CD4-positive, CD25-positive, alpha-beta regulatory T cell (primary cell): ENCODE results near the gene TBKBP1. TPM values are rescaled to one million over a fixed set of nuclear protein-coding genes. Genes with fewer than 3 reads are reported as not detected.

Experiments
- ATAC-seq, 2 donors: fragments of 150-1000 bp; cut with Tn5 transposase; one replicate each; pipeline ENCODE4 v1.10.0; 2021; ENCODE audit warnings: low read depth in 2 of 2, moderate number of reproducible peaks in 2 of 2, moderate library complexity in 1 of 2
- DNase-seq, 3 donors: peaks; one replicate each; pipeline versions ENCODE4 v3.0.0 to v3.0.0-alpha.2; 2012 to 2022; ENCODE audit warnings: mixed read lengths in 1 of 3
- H3K27ac ChIP-seq: one replicate; pipeline ENCODE4 v1.7.0; 2013; ENCODE audit warnings: mild to moderate bottlenecking, low read length; ENCODE audit not compliant: insufficient read depth, poor library complexity, severe bottlenecking
- H3K27me3 ChIP-seq: one replicate; pipeline ENCODE4 v1.7.0; 2013; ENCODE audit warnings: low read length; ENCODE audit not compliant: control insufficient read depth, insufficient read depth
- H3K36me3 ChIP-seq: one replicate; pipeline ENCODE4 v1.7.0; 2013; ENCODE audit warnings: mild to moderate bottlenecking, low read length, moderate library complexity; ENCODE audit not compliant: control insufficient read depth, insufficient read depth
- H3K4me1 ChIP-seq: 2 replicates; pipeline ENCODE4 v1.7.0; 2013; ENCODE audit warnings: mild to moderate bottlenecking, low read length; ENCODE audit not compliant: insufficient read depth, control insufficient read depth, poor library complexity, severe bottlenecking
- H3K4me3 ChIP-seq: one replicate; pipeline ENCODE4 v1.7.0; 2013; ENCODE audit warnings: low read depth, mild to moderate bottlenecking, low read length, moderate library complexity
- H3K9me3 ChIP-seq, 2 experiments: 1 replicate in 1 of 2; 2 replicates in 1 of 2; pipeline ENCODE4 v1.7.0; 2013; ENCODE audit warnings: low read length in 2 of 2, mild to moderate bottlenecking in 1 of 2, moderate library complexity in 1 of 2; ENCODE audit not compliant: control insufficient read depth in 2 of 2
- H3K27ac Mint-ChIP-seq, 3 donors: one replicate each; pipeline ENCODE4 v1.8.0; 2020 to 2022; ENCODE audit warnings: mild to moderate bottlenecking in 3 of 3, mixed read lengths in 3 of 3, moderate library complexity in 2 of 3
- H3K27me3 Mint-ChIP-seq: one replicate; pipeline ENCODE4 v1.8.0; 2022; ENCODE audit warnings: mild to moderate bottlenecking, mixed read lengths
- H3K36me3 Mint-ChIP-seq: one replicate; pipeline ENCODE4 v1.8.0; 2020; ENCODE audit warnings: mixed read lengths
- H3K4me1 Mint-ChIP-seq, 4 donors: one replicate each; pipeline ENCODE4 v1.8.0; 2020 to 2022; ENCODE audit warnings: mixed read lengths in 4 of 4, mild to moderate bottlenecking in 1 of 4
- H3K4me3 Mint-ChIP-seq, 4 donors: one replicate each; pipeline ENCODE4 v1.8.0; 2020 to 2022; ENCODE audit warnings: mild to moderate bottlenecking in 4 of 4, mixed read lengths in 4 of 4, moderate library complexity in 3 of 4
- H3K9me3 Mint-ChIP-seq, 7 donors: one replicate each; pipeline ENCODE4 v1.8.0; 2020 to 2022; ENCODE audit warnings: mixed read lengths in 7 of 7, mild to moderate bottlenecking in 3 of 7, moderate library complexity in 2 of 7
- polyA plus RNA-seq, 4 donors: library from polyadenylated mRNA; unstranded; fragments of 300-500 nt; fragmentation: Illumina TruSeq; gene quantifications; one replicate each; pipeline ENCODE4 v1.2.3, GENCODE V29; 2021
- total RNA-seq: library from RNA; stranded (reverse); gene quantifications from one replicate; pipeline ENCODE4 v1.2.3, GENCODE V29; 2022

TBKBP1 gene
- total and polyA plus RNA-seq, 5 donors from 2014 or later, result 0.11 to 6.1 (median 0.53) TPM

GRCh38 chr17:47702391-47702995 is 8.5 kb downstream of the TBKBP1 start:
- no peak overlapping the region for H3K27ac ChIP-seq
- peaks cover 58% of the 10 kb centered on the region for H3K4me1 ChIP-seq
- no peaks in the 10 kb centered on the region for H3K36me3 Mint-ChIP-seq
- ATAC-seq (no peak), DNase-seq (no peak)
- H3K36me3 ChIP-seq, result no peaks in the 10 kb centered on the region
- H3K27me3 ChIP-seq, result no peaks in the 10 kb centered on the region
- peak overlapping the region in 2 of 4 donors; percentile 22 to 69 for H3K4me3 Mint-ChIP-seq
- no peaks in the 10 kb centered on the region for H3K9me3 ChIP-seq
- H3K9me3 Mint-ChIP-seq, result peaks cover 0 to 1% (median 0%) of the 10 kb centered on the region in 7 donors
- peak overlapping the region in 2 of 3 donors; percentile 45 to 75 for H3K27ac Mint-ChIP-seq
- H3K4me1 Mint-ChIP-seq, result peaks cover 13 to 68% (median 45%) of the 10 kb centered on the region in 4 donors
- H3K27me3 Mint-ChIP-seq, result no peaks in the 10 kb centered on the region
- H3K4me3 ChIP-seq, result no peak overlapping the region

- peak in 2 of 3 donors; percentile 43 to 66 for DNase-seq
- Histone ChIP-seq H3K27ac (peak overlapping the region; percentile 33), H3K4me3 (peak overlapping the region; percentile 37), H3K4me1 (peaks cover 63% of the 10 kb centered on the region), H3K9me3 (no peaks in the 10 kb centered on the region), H3K36me3 (no peaks in the 10 kb centered on the region), H3K27me3 (no peaks in the 10 kb centered on the region)
- Mint-ChIP-seq H3K4me3 (peak overlapping the region; percentile 41 to 78 (median 64)), H3K4me1 (peaks cover 13 to 69% (median 47%) of the 10 kb centered on the region in 4 donors), H3K9me3 (peaks cover 0 to 1% (median 0%) of the 10 kb centered on the region in 7 donors), H3K27ac (peak overlapping the region in 2 of 3 donors; percentile 61 to 85), H3K27me3 (no peaks in the 10 kb centered on the region), H3K36me3 (no peaks in the 10 kb centered on the region)
- ATAC-seq, result peak; percentile 10 to 15
These were observed 9.2 kb downstream of the TBKBP1 start for GRCh38 chr17:47703191-47703591.

- Mint-ChIP-seq H3K4me3 (peak overlapping the region; percentile 41 to 78 (median 73)), H3K36me3 (no peaks in the 10 kb centered on the region), H3K27me3 (no peaks in the 10 kb centered on the region), H3K9me3 (peaks cover 0 to 1% (median 0%) of the 10 kb centered on the region in 7 donors), H3K4me1 (peaks cover 13 to 68% (median 47%) of the 10 kb centered on the region in 4 donors), H3K27ac (peak overlapping the region; percentile 61 to 85 (median 74))
- H3K27ac ChIP-seq, result peak overlapping the region; percentile 33
- H3K4me1 ChIP-seq, result peaks cover 63% of the 10 kb centered on the region
- no peaks in the 10 kb centered on the region for H3K27me3 ChIP-seq
- H3K4me3 ChIP-seq, result peak overlapping the region; percentile 18
- no peaks in the 10 kb centered on the region for H3K36me3 ChIP-seq
- no peaks in the 10 kb centered on the region for H3K9me3 ChIP-seq
- ATAC-seq (no peak), DNase-seq (no peak)
These were observed 9.7 kb downstream of the TBKBP1 start for GRCh38 chr17:47703671-47704070.

GRCh38 chr17:47704116-47704515 is 10.2 kb downstream of the TBKBP1 start:
- no peaks in the 10 kb centered on the region for H3K36me3 ChIP-seq

DNA sequence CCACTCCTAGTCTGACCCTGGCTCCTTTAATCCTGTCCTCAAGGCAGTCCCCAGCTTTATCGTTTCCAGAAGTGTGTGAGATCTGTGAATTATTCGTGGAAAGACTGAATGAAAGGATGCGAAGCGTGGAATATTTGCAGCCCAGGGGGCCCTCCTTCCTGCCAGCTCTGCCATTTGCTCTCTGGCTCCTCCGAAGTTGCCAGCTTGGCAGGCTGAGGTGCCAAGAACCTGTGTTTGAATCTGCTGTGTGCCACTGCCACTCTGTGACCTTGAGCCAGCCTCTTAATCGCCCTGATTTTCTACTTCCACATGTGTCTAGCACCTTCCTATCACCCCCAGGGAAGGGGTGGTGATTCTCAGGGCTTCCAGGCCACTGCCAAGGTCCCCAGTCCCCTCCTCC is 10.8 kb downstream of the TBKBP1 start:
- no peaks in the 10 kb centered on the region for H3K36me3 ChIP-seq
- no peaks in the 10 kb centered on the region for H3K27me3 ChIP-seq
- H3K9me3 Mint-ChIP-seq, result peaks cover 0 to 1% (median 0%) of the 10 kb centered on the region in 7 donors
- H3K4me1 ChIP-seq, result peaks cover 63% of the 10 kb centered on the region
- no peak overlapping the region for H3K27ac ChIP-seq
- H3K4me1 Mint-ChIP-seq, result peaks cover 13 to 64% (median 46%) of the 10 kb centered on the region in 4 donors
- DNase-seq, result no peak
- H3K27me3 Mint-ChIP-seq, result no peaks in the 10 kb centered on the region
- H3K9me3 ChIP-seq, result no peaks in the 10 kb centered on the region
- no peak for ATAC-seq
- H3K36me3 Mint-ChIP-seq, result peaks cover 2% of the 10 kb centered on the region
- H3K4me3 ChIP-seq, result no peak overlapping the region
- H3K27ac Mint-ChIP-seq, result peak overlapping the region in 2 of 3 donors; percentile 61 to 92
- H3K4me3 Mint-ChIP-seq, result peak overlapping the region; percentile 40 to 72 (median 56)

More at GRCh38 chr17:47704116-47704515, 10.2 kb downstream of the TBKBP1 start:
- Mint-ChIP-seq H3K4me1 (peaks cover 13 to 64% (median 46%) of the 10 kb centered on the region in 4 donors), H3K4me3 (peak overlapping the region in 3 of 4 donors; percentile 41 to 78 (median 73)), H3K36me3 (no peaks in the 10 kb centered on the region), H3K9me3 (peaks cover 0 to 1% (median 0%) of the 10 kb centered on the region in 7 donors), H3K27me3 (no peaks in the 10 kb centered on the region), H3K27ac (peak overlapping the region; percentile 61 to 85 (median 76))
- Histone ChIP-seq H3K27ac (no peak overlapping the region), H3K27me3 (no peaks in the 10 kb centered on the region), H3K4me1 (peaks cover 63% of the 10 kb centered on the region), H3K9me3 (no peaks in the 10 kb centered on the region), H3K4me3 (no peak overlapping the region)
- no peak for ATAC-seq
- DNase-seq, result no peak

DNA sequence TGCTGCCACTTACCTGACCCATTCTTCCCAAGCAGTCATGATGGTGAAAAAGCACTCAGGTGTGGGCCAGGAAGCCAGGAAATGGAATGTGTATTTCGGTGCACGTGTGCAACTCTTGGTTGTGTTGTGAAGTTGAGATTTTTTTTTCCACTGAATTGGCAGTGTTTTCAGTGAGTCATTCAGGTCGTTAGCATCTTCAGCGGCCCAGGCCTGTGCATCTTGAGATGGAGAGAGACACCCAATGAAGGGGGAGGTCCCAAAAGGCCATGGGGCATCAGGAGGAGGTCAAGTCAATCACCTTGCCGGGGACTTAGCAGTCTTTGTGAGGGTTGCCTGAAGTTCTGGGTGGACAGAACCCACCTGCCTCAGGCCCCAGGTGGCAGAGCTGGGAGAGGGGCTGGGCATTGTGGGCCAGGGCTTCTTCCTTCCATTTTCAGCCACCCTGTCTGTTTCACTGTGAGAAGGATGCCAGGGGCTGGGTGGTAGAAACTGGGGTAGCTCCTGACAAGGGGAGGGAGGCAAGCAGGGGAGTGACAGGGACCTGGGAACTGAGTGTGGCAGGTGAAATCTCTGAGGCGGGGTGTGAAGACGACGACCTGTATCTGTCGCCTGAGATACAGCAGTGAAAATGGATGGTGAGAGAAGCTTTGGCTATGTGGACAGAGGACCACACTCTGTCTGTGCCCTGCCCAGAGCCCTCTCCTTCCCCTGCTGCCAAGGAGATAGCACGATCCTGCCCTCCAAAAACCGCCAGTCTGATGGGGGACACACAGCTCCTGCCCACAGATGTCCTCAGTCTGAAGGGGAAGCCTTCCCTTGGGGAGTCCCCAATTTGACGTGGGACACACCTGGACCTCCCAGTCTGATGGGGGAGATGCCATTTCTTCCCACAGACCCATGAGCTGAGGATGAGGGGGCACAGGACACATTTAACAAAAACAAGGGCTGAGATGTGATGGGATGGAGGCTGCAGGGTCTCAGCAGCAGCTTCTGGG is 11.9 kb downstream of the TBKBP1 start:
- no peak overlapping the region for H3K4me3 ChIP-seq
- no peaks in the 10 kb centered on the region for H3K27me3 Mint-ChIP-seq
- ATAC-seq (peak; percentile 18 to 31), DNase-seq (peak in 1 of 3 donors; percentile 50)
- H3K27ac ChIP-seq, result no peak overlapping the region
- peaks cover 4% of the 10 kb centered on the region for H3K36me3 Mint-ChIP-seq
- H3K4me3 Mint-ChIP-seq, result peak overlapping the region in 3 of 4 donors; percentile 34 to 83 (median 73)
- no peaks in the 10 kb centered on the region for H3K27me3 ChIP-seq
- H3K4me1 ChIP-seq, result peaks cover 63% of the 10 kb centered on the region
- no peaks in the 10 kb centered on the region for H3K36me3 ChIP-seq
- no peaks in the 10 kb centered on the region for H3K9me3 ChIP-seq
- peaks cover 0 to 1% (median 0%) of the 10 kb centered on the region in 7 donors for H3K9me3 Mint-ChIP-seq
- H3K27ac Mint-ChIP-seq, result peak overlapping the region; percentile 61 to 92 (median 80)
- H3K4me1 Mint-ChIP-seq, result peaks cover 13 to 64% (median 46%) of the 10 kb centered on the region in 4 donors

DNA sequence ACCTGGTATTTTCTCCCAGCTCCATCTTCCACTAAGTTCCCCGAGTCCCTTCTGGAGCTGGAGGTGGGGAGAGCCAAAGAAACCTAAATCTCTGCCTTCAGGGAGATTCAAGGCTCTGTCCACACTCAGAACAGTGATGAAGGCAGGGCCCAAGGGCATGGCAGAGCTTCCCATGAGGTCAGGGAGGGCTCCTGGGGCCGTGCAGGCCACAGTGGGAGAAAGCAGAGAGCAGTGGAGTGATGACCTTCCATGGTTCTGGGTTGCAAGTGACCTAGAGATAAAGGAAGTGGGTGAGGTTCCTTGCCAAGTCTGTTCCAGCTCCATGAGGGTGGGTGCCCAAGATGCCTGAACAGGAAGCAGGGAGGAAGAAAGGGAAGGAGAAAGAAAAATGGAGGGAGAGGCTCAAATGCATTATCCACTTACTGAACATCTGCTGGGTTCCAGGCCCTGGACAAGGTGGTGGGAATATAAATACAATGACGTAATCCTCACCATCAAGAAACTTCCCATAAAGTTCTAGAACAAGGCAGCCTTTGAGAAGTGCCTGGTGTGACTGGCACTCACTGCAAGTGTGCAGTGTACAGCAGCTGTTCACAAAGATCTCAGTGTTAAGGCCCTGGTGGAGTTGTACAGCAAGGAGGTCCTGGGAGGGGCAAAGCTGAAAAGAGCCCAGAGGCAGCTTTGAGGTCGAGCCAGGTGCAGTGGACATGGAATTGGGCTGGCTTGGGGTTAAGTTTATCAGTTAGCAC is 13.3 kb downstream of the TBKBP1 start:
- no peaks in the 10 kb centered on the region for H3K36me3 ChIP-seq
- H3K27ac ChIP-seq, result peak overlapping the region; percentile 6
- H3K4me1 ChIP-seq, result peaks cover 57% of the 10 kb centered on the region
- Mint-ChIP-seq H3K36me3 (peaks cover 4% of the 10 kb centered on the region), H3K27ac (peak overlapping the region in 2 of 3 donors; percentile 61 to 92), H3K4me1 (peaks cover 13 to 53% (median 41%) of the 10 kb centered on the region in 4 donors), H3K9me3 (peaks cover 0 to 1% (median 0%) of the 10 kb centered on the region in 7 donors), H3K4me3 (peak overlapping the region in 2 of 4 donors; percentile 14 to 83), H3K27me3 (no peaks in the 10 kb centered on the region)
- no peaks in the 10 kb centered on the region for H3K9me3 ChIP-seq
- no peak overlapping the region for H3K4me3 ChIP-seq
- DNase-seq (no peak), ATAC-seq (no peak)
- no peaks in the 10 kb centered on the region for H3K27me3 ChIP-seq
